PC-9 (cell line): Measurements from ENCODE around the gene ZNF467. TPM values are rescaled to one million over a fixed set of nuclear protein-coding genes. Genes with fewer than 3 reads are reported as not detected.

Source experiments
- BruUV-seq: library from RNA; stranded (reverse); fragments of 400-500 nt; replicated peaks from 2 replicates; lab custom pipeline; 2021; lab: Mats Ljungman, UMichigan
- CTCF ChIA-PET: fragments of 300-600 bp; sonication (Branson Sonifier 250); formaldehyde crosslinking; loops from one replicate; lab custom pipeline; 2022; ENCODE audit warnings: antibody characterized with exemption; lab: Charles Lee
- POLR2A ChIA-PET: fragments of 300-600 bp; sonication (Branson Sonifier 250); formaldehyde crosslinking; loops from one replicate; lab custom pipeline; 2022; ENCODE audit warnings: antibody characterized with exemption; ENCODE audit not compliant: unreplicated experiment; lab: Charles Lee
- DNase-seq, 2 experiments: peaks; one replicate each; pipeline versions ENCODE4 v3.0.0 to v3.0.0-alpha.2; 2015 to 2022; ENCODE audit warnings: mixed read lengths in 1 of 2
- H2AFZ ChIP-seq: fragments of 200-600 bp; sonication (generic); 2 replicates; pipeline ENCODE4 v1.8.1; 2017; ENCODE audit warnings: antibody characterized with exemption
- H3F3A ChIP-seq: fragments of 200-600 bp; sonication (generic); 2 replicates; pipeline ENCODE4 v1.8.1; 2017; ENCODE audit warnings: antibody characterized with exemption, mild to moderate bottlenecking, low read depth; ENCODE audit not compliant: insufficient read depth
- H3K27ac ChIP-seq: fragments of 200-600 bp; sonication (generic); 2 replicates; pipeline ENCODE4 v1.6.1; 2016; ENCODE audit warnings: mixed run types
- H3K27me3 ChIP-seq: fragments of 200-600 bp; sonication (generic); 2 replicates; pipeline ENCODE4 v1.6.1; 2016; ENCODE audit warnings: low read depth, mixed run types; ENCODE audit not compliant: insufficient read depth
- H3K36me3 ChIP-seq: fragments of 200-600 bp; sonication (generic); 2 replicates; pipeline ENCODE4 v1.6.1; 2016; ENCODE audit warnings: low read depth, mixed run types
- H3K4me1 ChIP-seq: fragments of 200-600 bp; sonication (generic); replicated peaks from 2 replicates; pipeline ENCODE4 v1.6.1; 2016; ENCODE audit warnings: mixed run types; ENCODE audit not compliant: insufficient read depth
- H3K4me2 ChIP-seq: fragments of 200-600 bp; sonication (generic); 2 replicates; pipeline ENCODE4 v1.6.1; 2017; ENCODE audit warnings: mixed run types
- H3K4me3 ChIP-seq: fragments of 200-600 bp; sonication (generic); 2 replicates; pipeline ENCODE4 v1.6.1; 2016; ENCODE audit warnings: mixed run types
- H3K79me2 ChIP-seq: fragments of 200-600 bp; sonication (generic); 2 replicates; pipeline ENCODE4 v1.6.1; 2017; ENCODE audit warnings: low read depth, mixed run types
- H3K9me2 ChIP-seq: fragments of 200-600 bp; sonication (generic); 2 replicates; pipeline ENCODE4 v1.8.1; 2017; ENCODE audit warnings: mild to moderate bottlenecking; ENCODE audit not compliant: insufficient read depth
- H3K9me3 ChIP-seq: fragments of 200-600 bp; sonication (generic); 2 replicates; pipeline ENCODE4 v1.8.1; 2016; ENCODE audit warnings: low read depth; ENCODE audit not compliant: insufficient read depth
- H4K20me1 ChIP-seq: fragments of 200-600 bp; sonication (generic); 2 replicates; pipeline ENCODE4 v1.8.1; 2017; ENCODE audit not compliant: insufficient read depth
- CTCF ChIP-seq: fragments of 200-600 bp; sonication (generic); conservative IDR thresholded peaks from 2 replicates; pipeline ENCODE4 v1.6.1; 2017; ENCODE audit warnings: mixed run types, antibody characterized with exemption, mild to moderate bottlenecking, moderate library complexity
- EZH2 ChIP-seq: fragments of 200-600 bp; sonication (generic); IDR thresholded peaks from 2 replicates; pipeline ENCODE4 v1.8.0; 2017; ENCODE audit warnings: antibody characterized with exemption, low read depth
- intact Hi-C: fragments of 100-400 bp; cut with micrococcal nuclease; formaldehyde crosslinking; loops from one replicate; pipeline ENCODE4 v1.10.0; 2022; ENCODE audit not compliant: unreplicated experiment
- total RNA-seq: library from RNA; stranded (reverse); gene quantifications from 2 replicates; pipeline ENCODE4 v1.2.3, GENCODE V29; 2021

The ZNF467 gene
- total RNA-seq, 1 experiment from 2014 or later: 6.6 TPM

GRCh38 chr7:149750122-149750845 is 23.1 kb downstream of the ZNF467 start:
- H3F3A ChIP-seq: no peaks in the 10 kb centered on the region
- BruUV-seq: no TSS peak
- no peaks in the 10 kb centered on the region for H3K36me3 ChIP-seq
- POLR2A ChIA-PET: interaction anchor here (0.6 kb wide), 1 partner anchor 1105 kb away, joined by 6 read pairs; no protein-coding TSS in a partner anchor
- H3K79me2 ChIP-seq: no peaks in the 10 kb centered on the region
- H3K4me2 ChIP-seq: no peak overlapping the region
- H3K4me1 ChIP-seq: no peaks in the 10 kb centered on the region
- H3K27ac ChIP-seq: no peak overlapping the region
- H3K9me2 ChIP-seq: no peaks in the 10 kb centered on the region
- no peaks in the 10 kb centered on the region for H3K9me3 ChIP-seq
- 0 out of 2 replicates have a peak, but pooled peaks cover 15% of the 10 kb centered on the region for H3K27me3 ChIP-seq
- H2AFZ ChIP-seq: no peak overlapping the region
- H4K20me1 ChIP-seq: no peaks in the 10 kb centered on the region
- CTCF ChIA-PET: interaction anchor here (0.7 kb wide), 1 partner anchor 28 kb away, joined by 3 read pairs; no protein-coding TSS in a partner anchor
- H3K4me3 ChIP-seq: no peak overlapping the region
- TF ChIP-seq EZH2: no peak
- no peak for TF ChIP-seq CTCF
- intact Hi-C loops: no loop called here
- no peak for DNase-seq

- ChIA-PET POLR2A (interaction anchor here (0.6 kb wide), 1 partner anchor 515 kb away, joined by 3 read pairs; no protein-coding TSS in a partner anchor), CTCF (interaction anchor here (0.7 to 0.8 kb wide), 2 partner anchors 50 to 743 kb away, joined by 3 to 14 read pairs; no protein-coding TSS in a partner anchor)
- Histone ChIP-seq H2AFZ (no peak overlapping the region), H3F3A (no peaks in the 10 kb centered on the region), H3K4me3 (no peak overlapping the region), H3K79me2 (no peaks in the 10 kb centered on the region), H3K27me3 (0 out of 2 replicates have a peak, but pooled peaks cover 15% of the 10 kb centered on the region), H4K20me1 (no peaks in the 10 kb centered on the region), H3K9me3 (no peaks in the 10 kb centered on the region), H3K36me3 (no peaks in the 10 kb centered on the region), H3K27ac (no peak overlapping the region), H3K4me1 (no peaks in the 10 kb centered on the region), H3K9me2 (no peaks in the 10 kb centered on the region), H3K4me2 (no peak overlapping the region)
- DNase-seq: no peak
- no TSS peak for BruUV-seq
- intact Hi-C loops: loop anchor here (10.0 kb wide), 2 partner anchors 253 to 783 kb away; partner anchors contain the start of gene ZNF746
- TF ChIP-seq CTCF: no peak
- TF ChIP-seq EZH2: no peak
These were observed 25.1 kb downstream of the ZNF467 start for GRCh38 chr7:149748076-149748874.
